HG02938 (cell line): ENCODE measurements around the gene TMCO5A.

Experiments used
- ATAC-seq: cut with Tn5 transposase; IDR thresholded peaks from one replicate; pipeline ENCODE4 v1.9.1; 2021; ENCODE audit warnings: mild to moderate bottlenecking, moderate library complexity; ENCODE audit not compliant: unreplicated experiment

The TMCO5A gene

GRCh38 chr15:37967788-37968187, 33.3 kb downstream of the TMCO5A start:
- ATAC-seq: no peak

GRCh38 chr15:37973856-37974255, 39.4 kb downstream of the TMCO5A start:
- no peak for ATAC-seq

GRCh38 chr15:37978231-37978630, 43.8 kb downstream of the TMCO5A start:
- no peak for ATAC-seq

- ATAC-seq: no peak
These were observed 45.4 kb downstream of the TMCO5A start for GRCh38 chr15:37979671-37980409.

- ATAC-seq: no peak
These were observed 46.8 kb downstream of the TMCO5A start for GRCh38 chr15:37981201-37981600.

GRCh38 chr15:37981775-37982174, 47.3 kb downstream of the TMCO5A start:
- no peak for ATAC-seq

GRCh38 chr15:37984368-37984767, 49.9 kb downstream of the TMCO5A start:
- no peak for ATAC-seq

GRCh38 chr15:37995461-37996347, 61.3 kb downstream of the TMCO5A start:
- no peak for ATAC-seq
